ENCODE results near the gene ZBTB42.

Gene ZBTB42

GRCh38 chr14:104769324-104770071 is 31.4 kb upstream of the ZBTB42 start:
- no peak for DNase-seq

GRCh38 chr14:104770072-104770579 is 30.8 kb upstream of the ZBTB42 start:
- DNase-seq = no peak

- DNase-seq = no peak
These were observed 30.0 kb upstream of the ZBTB42 start for GRCh38 chr14:104770851-104771272.

- no peak for DNase-seq
These were observed 29.5 kb upstream of the ZBTB42 start for GRCh38 chr14:104771374-104771773.

- DNase-seq = no peak
These were observed 28.8 kb upstream of the ZBTB42 start for GRCh38 chr14:104771918-104772706.

GRCh38 chr14:104772707-104773504 is 28.0 kb upstream of the ZBTB42 start:
- DNase-seq = no peak

- peak in 2 of 3 experiments; percentile 59 to 74 for DNase-seq
These were observed 27.1 kb upstream of the ZBTB42 start for GRCh38 chr14:104773505-104774452.

- no peak for DNase-seq
These were observed 26.3 kb upstream of the ZBTB42 start for GRCh38 chr14:104774453-104775072.

- no peak for DNase-seq
These were observed 25.8 kb upstream of the ZBTB42 start for GRCh38 chr14:104775073-104775489.

GRCh38 chr14:104776481-104776880 is 24.4 kb upstream of the ZBTB42 start:
- no peak for DNase-seq

- DNase-seq = no peak
These were observed 23.7 kb upstream of the ZBTB42 start for GRCh38 chr14:104776961-104777807.

GRCh38 chr14:104777808-104778249 is 23.1 kb upstream of the ZBTB42 start:
- no peak for DNase-seq

- peak in 2 of 3 experiments; percentile 75 to 87 for DNase-seq
These were observed 22.1 kb upstream of the ZBTB42 start for GRCh38 chr14:104778694-104779331.

- DNase-seq = no peak
These were observed 21.0 kb upstream of the ZBTB42 start for GRCh38 chr14:104779776-104780512.

- DNase-seq = no peak
These were observed 20.3 kb upstream of the ZBTB42 start for GRCh38 chr14:104780513-104781030.

- peak in 1 of 3 experiments; percentile 30 for DNase-seq
These were observed 19.4 kb upstream of the ZBTB42 start for GRCh38 chr14:104781271-104782077.

GRCh38 chr14:104782086-104782807 is 18.7 kb upstream of the ZBTB42 start:
- DNase-seq = no peak

Measured in NCI-H1417 (cell line).